ENCODE data around the gene IMMP2L.

Gene IMMP2L

GRCh38 chr7:111150709-111151108 is 411.6 kb downstream of the IMMP2L start:
- Histone ChIP-seq H3K36me3 (no peaks in the 10 kb centered on the region), H3K4me3 (ENCODE audit: low read depth, low read length) (no peak overlapping the region), H3K9me3 (no peaks in the 10 kb centered on the region), H3K4me1 (peaks cover 6% of the 10 kb centered on the region), H3K27me3 (no peaks in the 10 kb centered on the region)
- no peak for TF ChIP-seq CTCF (IDR thresholded peaks at IDR 0.05; ENCODE audit: low read depth, low read length)
- DNase-seq, result no peak

GRCh38 chr7:111147708-111148533 is 414.4 kb downstream of the IMMP2L start:
- DNase-seq, result no peak
- H3K4me1 ChIP-seq, result peaks cover 10% of the 10 kb centered on the region
- no peaks in the 10 kb centered on the region for H3K9me3 ChIP-seq
- H3K36me3 ChIP-seq, result no peaks in the 10 kb centered on the region
- H3K4me3 ChIP-seq (ENCODE audit: low read depth, low read length), result no peak overlapping the region
- no peaks in the 10 kb centered on the region for H3K27me3 ChIP-seq
- TF ChIP-seq CTCF (IDR thresholded peaks at IDR 0.05; ENCODE audit: low read depth, low read length), result no peak

GRCh38 chr7:111146136-111146535 is 416.2 kb downstream of the IMMP2L start:
- Histone ChIP-seq H3K4me1 (peaks cover 10% of the 10 kb centered on the region), H3K27me3 (no peaks in the 10 kb centered on the region), H3K4me3 (ENCODE audit: low read depth, low read length) (no peak overlapping the region), H3K9me3 (no peaks in the 10 kb centered on the region), H3K36me3 (no peaks in the 10 kb centered on the region)
- no peak for TF ChIP-seq CTCF (IDR thresholded peaks at IDR 0.05; ENCODE audit: low read depth, low read length)
- no peak for DNase-seq

- Histone ChIP-seq H3K9me3 (no peaks in the 10 kb centered on the region), H3K4me1 (peaks cover 10% of the 10 kb centered on the region), H3K36me3 (no peaks in the 10 kb centered on the region), H3K4me3 (ENCODE audit: low read depth, low read length) (no peak overlapping the region), H3K27me3 (no peaks in the 10 kb centered on the region)
- no peak for TF ChIP-seq CTCF (IDR thresholded peaks at IDR 0.05; ENCODE audit: low read depth, low read length)
- no peak for DNase-seq
Measured at GRCh38 chr7:111145472-111145871, 416.8 kb downstream of the IMMP2L start.

GRCh38 chr7:111140091-111140865 is 422.0 kb downstream of the IMMP2L start:
- Histone ChIP-seq H3K36me3 (no peaks in the 10 kb centered on the region), H3K4me3 (ENCODE audit: low read depth, low read length) (no peak overlapping the region), H3K4me1 (peaks cover 14% of the 10 kb centered on the region), H3K9me3 (no peaks in the 10 kb centered on the region), H3K27me3 (no peaks in the 10 kb centered on the region)
- no peak for TF ChIP-seq CTCF (IDR thresholded peaks at IDR 0.05; ENCODE audit: low read depth, low read length)
- DNase-seq, result no peak

- no peak overlapping the region for H3K4me3 ChIP-seq (ENCODE audit: low read depth, low read length)
- DNase-seq, result no peak
Measured at GRCh38 chr7:111138586-111138985, 423.7 kb downstream of the IMMP2L start.

More at GRCh38 chr7:111138586-111138985, 423.7 kb downstream of the IMMP2L start:
- peaks cover 14% of the 10 kb centered on the region for H3K4me1 ChIP-seq
- no peaks in the 10 kb centered on the region for H3K9me3 ChIP-seq
- TF ChIP-seq CTCF (IDR thresholded peaks at IDR 0.05; ENCODE audit: low read depth, low read length), result no peak
- no peaks in the 10 kb centered on the region for H3K36me3 ChIP-seq
- no peaks in the 10 kb centered on the region for H3K27me3 ChIP-seq

Measured in BE2C (cell line).